SK-N-SH treated with all-trans-retinoic acid at 6 μM for 48 hours (cell line): ENCODE results near the gene MRPL28.

Experiments used
- ATAC-seq: fragments of 200-7000 bp; cut with Tn5 transposase; 3 replicates; pipeline ENCODE4 v1.9.1; 2020; ENCODE audit warnings: mild to moderate bottlenecking, moderate library complexity
- BACH2 ChIP-seq: fragments of 250-450 bp; sonication (Bioruptor Pico); IDR thresholded peaks from 2 replicates; pipeline ENCODE4 v1.9.0; 2021; ENCODE audit warnings: mild to moderate bottlenecking, borderline replicate concordance
- CSDC2 ChIP-seq: fragments of 250-450 bp; sonication (Bioruptor Pico); IDR thresholded peaks from 2 replicates; pipeline ENCODE4 v1.5.0; 2020; ENCODE audit warnings: mild to moderate bottlenecking, moderate library complexity
- ESRRG ChIP-seq: fragments of 250-450 bp; sonication (Bioruptor Pico); IDR thresholded peaks from 2 replicates; pipeline ENCODE4 v1.6.1; 2021; ENCODE audit warnings: mild to moderate bottlenecking
- GLIS3 ChIP-seq: fragments of 250-450 bp; sonication (Bioruptor Pico); IDR thresholded peaks from 2 replicates; pipeline ENCODE4 v1.5.0; 2020; ENCODE audit warnings: mild to moderate bottlenecking, moderate library complexity
- ISL1 ChIP-seq: fragments of 250-450 bp; sonication (Bioruptor Pico); IDR thresholded peaks from 2 replicates; pipeline ENCODE4 v2.1.2; 2022; ENCODE audit warnings: mild to moderate bottlenecking, moderate library complexity
- OSR1 ChIP-seq: fragments of 250-450 bp; sonication (Bioruptor Pico); IDR thresholded peaks from 2 replicates; pipeline ENCODE4 v1.8.0; 2022; ENCODE audit warnings: moderate library complexity, mild to moderate bottlenecking, inconsistent platforms
- PPARA ChIP-seq: fragments of 250-450 bp; sonication (Bioruptor Pico); IDR thresholded peaks from 2 replicates; pipeline ENCODE4 v1.5.0; 2020; ENCODE audit warnings: mild to moderate bottlenecking, borderline replicate concordance
- RARB ChIP-seq: fragments of 250-450 bp; sonication (Bioruptor Pico); IDR thresholded peaks from 2 replicates; pipeline ENCODE4 v1.8.0; 2021; ENCODE audit warnings: mild to moderate bottlenecking, moderate library complexity
- TCF4 ChIP-seq: fragments of 250-450 bp; sonication (Bioruptor Pico); IDR thresholded peaks from 2 replicates; pipeline ENCODE4 v1.8.0; 2021; ENCODE audit warnings: mild to moderate bottlenecking, moderate library complexity, borderline replicate concordance
- TOX ChIP-seq: fragments of 250-450 bp; sonication (Bioruptor Pico); IDR thresholded peaks from 2 replicates; pipeline ENCODE4 v1.8.0; 2021; ENCODE audit warnings: mild to moderate bottlenecking, moderate library complexity, borderline replicate concordance
- ZC3H10 ChIP-seq: fragments of 250-450 bp; sonication (Bioruptor Pico); IDR thresholded peaks from 2 replicates; pipeline ENCODE4 v1.5.1; 2021; ENCODE audit warnings: mild to moderate bottlenecking, moderate library complexity
- ZFP3 ChIP-seq: fragments of 250-450 bp; sonication (Bioruptor Pico); IDR thresholded peaks from 2 replicates; pipeline ENCODE4 v1.5.0; 2020; ENCODE audit warnings: mild to moderate bottlenecking, moderate library complexity
- ZFP30 ChIP-seq: fragments of 450-650 bp; formaldehyde crosslinking; IDR thresholded peaks from 2 replicates; pipeline ENCODE4 v1.5.0; 2022; ENCODE audit warnings: mild to moderate bottlenecking, moderate library complexity
- ZNF565 ChIP-seq: fragments of 450-650 bp; formaldehyde crosslinking; conservative IDR thresholded peaks from 2 replicates; pipeline ENCODE4 v1.5.0; 2020; ENCODE audit warnings: low read depth, mild to moderate bottlenecking, moderate library complexity
- ZNF8 ChIP-seq: fragments of 450-650 bp; formaldehyde crosslinking; IDR thresholded peaks from 2 replicates; pipeline ENCODE4 v1.5.0; 2020; ENCODE audit warnings: mild to moderate bottlenecking, moderate library complexity
- TF ChIP-seq, protein P1 (sequence below): fragments of 250-450 bp; sonication (Bioruptor Pico); IDR thresholded peaks from 2 replicates; pipeline ENCODE4 v1.5.0; 2020; ENCODE audit warnings: mild to moderate bottlenecking, moderate library complexity
- TF ChIP-seq, protein P2 (sequence below): fragments of 250-450 bp; sonication (Bioruptor Pico); IDR thresholded peaks from 2 replicates; pipeline ENCODE4 v1.8.0; 2021; ENCODE audit warnings: low read depth, mild to moderate bottlenecking, moderate library complexity, borderline replicate concordance
- TF ChIP-seq, protein P3 (sequence below): fragments of 250-450 bp; sonication (Bioruptor Pico); IDR thresholded peaks from 2 replicates; pipeline ENCODE4 v1.5.1; 2021; ENCODE audit warnings: mild to moderate bottlenecking, moderate library complexity
- TF ChIP-seq, protein P4 (sequence below): fragments of 250-450 bp; sonication (Bioruptor Pico); IDR thresholded peaks from 2 replicates; pipeline ENCODE4 v1.5.1; 2020; ENCODE audit warnings: low read depth, mild to moderate bottlenecking, moderate library complexity
- TF ChIP-seq, protein P5 (sequence below): fragments of 250-450 bp; sonication (Bioruptor Pico); IDR thresholded peaks from 2 replicates; pipeline ENCODE4 v1.8.0; 2020; ENCODE audit warnings: mild to moderate bottlenecking, moderate library complexity, borderline replicate concordance

MRPL28 gene

DNA sequence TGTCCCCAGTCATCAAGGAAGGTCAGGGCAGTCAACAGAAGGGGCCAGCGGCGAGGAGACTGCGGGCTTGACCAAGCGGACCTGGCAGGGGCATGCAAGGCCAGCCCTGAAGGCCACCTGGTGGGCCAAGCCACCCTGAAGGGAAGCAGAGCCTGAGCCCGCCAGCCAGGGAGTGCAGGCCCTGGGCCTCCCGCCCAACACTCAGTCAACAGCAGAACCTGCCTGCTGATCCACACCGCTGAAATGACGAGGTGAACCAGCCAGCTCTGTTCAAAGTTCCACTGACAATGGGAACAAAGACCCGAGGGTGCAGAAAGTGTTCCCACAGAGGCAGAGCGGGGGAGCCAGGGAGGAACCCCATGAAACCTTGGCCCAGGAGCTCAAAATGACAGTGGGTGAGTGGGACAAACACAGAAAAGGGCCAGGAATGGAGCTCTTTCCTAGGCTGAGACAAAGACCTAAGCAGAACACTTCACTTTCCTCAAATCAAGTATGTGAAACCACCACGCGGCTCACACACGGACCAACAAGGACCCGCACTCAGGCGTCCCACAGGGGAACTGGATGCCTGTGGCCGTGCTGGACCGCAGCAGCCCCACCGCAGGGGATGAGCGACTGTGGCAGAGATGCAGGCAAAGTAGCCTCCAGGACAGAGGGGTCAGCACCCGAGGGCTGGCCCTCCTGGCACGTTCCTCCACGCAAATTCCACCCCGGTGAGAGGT lies 29.8 kb downstream of the MRPL28 start:
- TF ChIP-seq PPARA (CRISPR knock-in tag) (no peak), ISL1 (no peak), RARB (no peak), GLIS3 (CRISPR knock-in tag) (no peak), OSR1 (CRISPR knock-in tag) (no peak), ZFP30 (CRISPR knock-in tag) (no peak), BACH2 (CRISPR knock-in tag) (no peak), ZNF8 (no peak), ZNF565 (no peak), TCF4 (CRISPR knock-in tag) (no peak), ZC3H10 (CRISPR knock-in tag) (no peak), CSDC2 (no peak), TOX (CRISPR knock-in tag) (no peak), ZFP3 (no peak), ESRRG (CRISPR knock-in tag) (no peak)
- TF ChIP-seq, protein P1, sequence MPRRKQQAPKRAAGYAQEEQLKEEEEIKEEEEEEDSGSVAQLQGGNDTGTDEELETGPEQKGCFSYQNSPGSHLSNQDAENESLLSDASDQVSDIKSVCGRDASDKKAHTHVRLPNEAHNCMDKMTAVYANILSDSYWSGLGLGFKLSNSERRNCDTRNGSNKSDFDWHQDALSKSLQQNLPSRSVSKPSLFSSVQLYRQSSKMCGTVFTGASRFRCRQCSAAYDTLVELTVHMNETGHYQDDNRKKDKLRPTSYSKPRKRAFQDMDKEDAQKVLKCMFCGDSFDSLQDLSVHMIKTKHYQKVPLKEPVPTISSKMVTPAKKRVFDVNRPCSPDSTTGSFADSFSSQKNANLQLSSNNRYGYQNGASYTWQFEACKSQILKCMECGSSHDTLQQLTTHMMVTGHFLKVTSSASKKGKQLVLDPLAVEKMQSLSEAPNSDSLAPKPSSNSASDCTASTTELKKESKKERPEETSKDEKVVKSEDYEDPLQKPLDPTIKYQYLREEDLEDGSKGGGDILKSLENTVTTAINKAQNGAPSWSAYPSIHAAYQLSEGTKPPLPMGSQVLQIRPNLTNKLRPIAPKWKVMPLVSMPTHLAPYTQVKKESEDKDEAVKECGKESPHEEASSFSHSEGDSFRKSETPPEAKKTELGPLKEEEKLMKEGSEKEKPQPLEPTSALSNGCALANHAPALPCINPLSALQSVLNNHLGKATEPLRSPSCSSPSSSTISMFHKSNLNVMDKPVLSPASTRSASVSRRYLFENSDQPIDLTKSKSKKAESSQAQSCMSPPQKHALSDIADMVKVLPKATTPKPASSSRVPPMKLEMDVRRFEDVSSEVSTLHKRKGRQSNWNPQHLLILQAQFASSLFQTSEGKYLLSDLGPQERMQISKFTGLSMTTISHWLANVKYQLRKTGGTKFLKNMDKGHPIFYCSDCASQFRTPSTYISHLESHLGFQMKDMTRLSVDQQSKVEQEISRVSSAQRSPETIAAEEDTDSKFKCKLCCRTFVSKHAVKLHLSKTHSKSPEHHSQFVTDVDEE (CRISPR knock-in tag), result no peak
- TF ChIP-seq, protein P2, sequence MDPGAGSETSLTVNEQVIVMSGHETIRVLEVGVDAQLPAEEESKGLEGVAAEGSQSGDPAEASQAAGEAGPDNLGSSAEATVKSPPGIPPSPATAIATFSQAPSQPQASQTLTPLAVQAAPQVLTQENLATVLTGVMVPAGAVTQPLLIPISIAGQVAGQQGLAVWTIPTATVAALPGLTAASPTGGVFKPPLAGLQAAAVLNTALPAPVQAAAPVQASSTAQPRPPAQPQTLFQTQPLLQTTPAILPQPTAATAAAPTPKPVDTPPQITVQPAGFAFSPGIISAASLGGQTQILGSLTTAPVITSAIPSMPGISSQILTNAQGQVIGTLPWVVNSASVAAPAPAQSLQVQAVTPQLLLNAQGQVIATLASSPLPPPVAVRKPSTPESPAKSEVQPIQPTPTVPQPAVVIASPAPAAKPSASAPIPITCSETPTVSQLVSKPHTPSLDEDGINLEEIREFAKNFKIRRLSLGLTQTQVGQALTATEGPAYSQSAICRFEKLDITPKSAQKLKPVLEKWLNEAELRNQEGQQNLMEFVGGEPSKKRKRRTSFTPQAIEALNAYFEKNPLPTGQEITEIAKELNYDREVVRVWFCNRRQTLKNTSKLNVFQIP, result no peak
- TF ChIP-seq, protein P3, sequence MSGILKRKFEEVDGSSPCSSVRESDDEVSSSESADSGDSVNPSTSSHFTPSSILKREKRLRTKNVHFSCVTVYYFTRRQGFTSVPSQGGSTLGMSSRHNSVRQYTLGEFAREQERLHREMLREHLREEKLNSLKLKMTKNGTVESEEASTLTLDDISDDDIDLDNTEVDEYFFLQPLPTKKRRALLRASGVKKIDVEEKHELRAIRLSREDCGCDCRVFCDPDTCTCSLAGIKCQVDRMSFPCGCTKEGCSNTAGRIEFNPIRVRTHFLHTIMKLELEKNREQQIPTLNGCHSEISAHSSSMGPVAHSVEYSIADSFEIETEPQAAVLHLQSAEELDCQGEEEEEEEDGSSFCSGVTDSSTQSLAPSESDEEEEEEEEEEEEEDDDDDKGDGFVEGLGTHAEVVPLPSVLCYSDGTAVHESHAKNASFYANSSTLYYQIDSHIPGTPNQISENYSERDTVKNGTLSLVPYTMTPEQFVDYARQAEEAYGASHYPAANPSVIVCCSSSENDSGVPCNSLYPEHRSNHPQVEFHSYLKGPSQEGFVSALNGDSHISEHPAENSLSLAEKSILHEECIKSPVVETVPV (CRISPR knock-in tag), result no peak
- TF ChIP-seq, protein P4, sequence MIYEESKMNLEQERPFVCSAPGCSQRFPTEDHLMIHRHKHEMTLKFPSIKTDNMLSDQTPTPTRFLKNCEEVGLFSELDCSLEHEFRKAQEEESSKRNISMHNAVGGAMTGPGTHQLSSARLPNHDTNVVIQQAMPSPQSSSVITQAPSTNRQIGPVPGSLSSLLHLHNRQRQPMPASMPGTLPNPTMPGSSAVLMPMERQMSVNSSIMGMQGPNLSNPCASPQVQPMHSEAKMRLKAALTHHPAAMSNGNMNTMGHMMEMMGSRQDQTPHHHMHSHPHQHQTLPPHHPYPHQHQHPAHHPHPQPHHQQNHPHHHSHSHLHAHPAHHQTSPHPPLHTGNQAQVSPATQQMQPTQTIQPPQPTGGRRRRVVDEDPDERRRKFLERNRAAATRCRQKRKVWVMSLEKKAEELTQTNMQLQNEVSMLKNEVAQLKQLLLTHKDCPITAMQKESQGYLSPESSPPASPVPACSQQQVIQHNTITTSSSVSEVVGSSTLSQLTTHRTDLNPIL, result no peak
- TF ChIP-seq, all 23 proteins: peak for 0
- ATAC-seq, result no peak

DNA sequence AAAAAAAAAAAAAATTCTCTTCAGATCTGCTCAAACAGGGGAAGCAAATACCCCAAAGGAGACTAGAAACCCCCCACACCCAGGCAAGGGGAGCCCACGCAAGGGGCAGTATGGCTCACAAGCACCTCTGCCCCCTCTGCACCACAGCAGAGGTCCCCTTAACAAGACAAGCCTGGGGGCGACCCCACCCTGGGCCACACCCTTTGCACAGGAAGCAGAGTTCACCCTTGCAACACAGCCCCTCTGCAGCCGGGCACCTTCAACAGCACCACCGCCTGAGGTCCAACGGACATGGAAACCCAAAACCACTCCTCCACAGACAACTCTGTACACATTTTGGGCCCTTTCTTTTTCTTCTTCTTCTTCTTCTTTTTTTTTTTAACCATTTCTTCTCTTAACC lies 30.7 kb downstream of the MRPL28 start:
- TF ChIP-seq BACH2 (CRISPR knock-in tag) (no peak), ZNF8 (no peak), ISL1 (no peak), PPARA (CRISPR knock-in tag) (no peak), RARB (no peak), TOX (CRISPR knock-in tag) (no peak)
- TF ChIP-seq, protein P1 (CRISPR knock-in tag), result no peak
- TF ChIP-seq, protein P4, result no peak
- TF ChIP-seq, protein P3 (CRISPR knock-in tag), result no peak
- TF ChIP-seq, protein P5, sequence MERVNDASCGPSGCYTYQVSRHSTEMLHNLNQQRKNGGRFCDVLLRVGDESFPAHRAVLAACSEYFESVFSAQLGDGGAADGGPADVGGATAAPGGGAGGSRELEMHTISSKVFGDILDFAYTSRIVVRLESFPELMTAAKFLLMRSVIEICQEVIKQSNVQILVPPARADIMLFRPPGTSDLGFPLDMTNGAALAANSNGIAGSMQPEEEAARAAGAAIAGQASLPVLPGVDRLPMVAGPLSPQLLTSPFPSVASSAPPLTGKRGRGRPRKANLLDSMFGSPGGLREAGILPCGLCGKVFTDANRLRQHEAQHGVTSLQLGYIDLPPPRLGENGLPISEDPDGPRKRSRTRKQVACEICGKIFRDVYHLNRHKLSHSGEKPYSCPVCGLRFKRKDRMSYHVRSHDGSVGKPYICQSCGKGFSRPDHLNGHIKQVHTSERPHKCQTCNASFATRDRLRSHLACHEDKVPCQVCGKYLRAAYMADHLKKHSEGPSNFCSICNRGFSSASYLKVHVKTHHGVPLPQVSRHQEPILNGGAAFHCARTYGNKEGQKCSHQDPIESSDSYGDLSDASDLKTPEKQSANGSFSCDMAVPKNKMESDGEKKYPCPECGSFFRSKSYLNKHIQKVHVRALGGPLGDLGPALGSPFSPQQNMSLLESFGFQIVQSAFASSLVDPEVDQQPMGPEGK (CRISPR knock-in tag), result no peak
- ATAC-seq, result no peak
